GM12872 (cell line): ENCODE measurements around the gene AMER2.

Source experiments
- CTCF ChIP-seq: IDR thresholded peaks from 3 replicates; pipeline ENCODE4 v1.5.1; 2011; ENCODE audit warnings: low read depth, mild to moderate bottlenecking, low read length, moderate library complexity; ENCODE audit not compliant: insufficient read depth

Gene AMER2

DNA sequence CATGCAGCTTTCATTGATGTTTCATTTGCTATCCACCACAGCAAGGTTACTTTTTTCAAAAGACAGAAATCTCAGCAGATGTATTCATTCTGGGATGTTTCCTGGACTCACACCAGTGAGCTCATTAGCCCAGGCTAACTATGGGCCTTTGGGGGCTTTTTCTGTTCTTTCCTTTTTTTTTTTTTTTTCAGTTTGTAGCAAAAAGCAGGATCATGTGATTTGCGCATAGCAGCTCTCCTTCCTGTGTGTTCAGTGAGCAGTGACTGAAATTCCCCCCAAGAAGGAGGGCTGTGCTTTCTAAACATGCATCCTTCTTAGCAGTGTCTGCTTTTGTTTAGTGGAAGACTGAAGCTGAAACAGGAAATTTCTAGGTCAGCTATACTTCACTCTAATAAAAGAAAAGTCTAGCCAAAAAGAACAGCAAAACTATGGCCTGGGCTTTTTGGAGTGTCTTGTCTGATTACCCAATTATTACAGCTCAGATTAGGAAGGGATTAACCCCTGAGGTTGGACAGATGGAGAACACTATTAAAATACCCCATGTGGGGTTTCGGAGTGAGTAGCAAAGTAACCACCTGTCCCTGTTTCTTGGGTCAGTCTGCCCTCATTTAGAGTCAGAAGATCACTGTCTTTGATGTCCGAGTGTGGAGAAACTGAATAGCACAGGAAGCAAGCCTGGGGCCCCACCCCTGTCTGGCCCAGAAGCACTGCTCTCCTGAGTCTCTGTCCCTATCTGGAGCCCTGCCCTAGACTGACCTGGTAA lies 8.9 kb upstream of the AMER2 start:
- no peak for TF ChIP-seq CTCF

DNA sequence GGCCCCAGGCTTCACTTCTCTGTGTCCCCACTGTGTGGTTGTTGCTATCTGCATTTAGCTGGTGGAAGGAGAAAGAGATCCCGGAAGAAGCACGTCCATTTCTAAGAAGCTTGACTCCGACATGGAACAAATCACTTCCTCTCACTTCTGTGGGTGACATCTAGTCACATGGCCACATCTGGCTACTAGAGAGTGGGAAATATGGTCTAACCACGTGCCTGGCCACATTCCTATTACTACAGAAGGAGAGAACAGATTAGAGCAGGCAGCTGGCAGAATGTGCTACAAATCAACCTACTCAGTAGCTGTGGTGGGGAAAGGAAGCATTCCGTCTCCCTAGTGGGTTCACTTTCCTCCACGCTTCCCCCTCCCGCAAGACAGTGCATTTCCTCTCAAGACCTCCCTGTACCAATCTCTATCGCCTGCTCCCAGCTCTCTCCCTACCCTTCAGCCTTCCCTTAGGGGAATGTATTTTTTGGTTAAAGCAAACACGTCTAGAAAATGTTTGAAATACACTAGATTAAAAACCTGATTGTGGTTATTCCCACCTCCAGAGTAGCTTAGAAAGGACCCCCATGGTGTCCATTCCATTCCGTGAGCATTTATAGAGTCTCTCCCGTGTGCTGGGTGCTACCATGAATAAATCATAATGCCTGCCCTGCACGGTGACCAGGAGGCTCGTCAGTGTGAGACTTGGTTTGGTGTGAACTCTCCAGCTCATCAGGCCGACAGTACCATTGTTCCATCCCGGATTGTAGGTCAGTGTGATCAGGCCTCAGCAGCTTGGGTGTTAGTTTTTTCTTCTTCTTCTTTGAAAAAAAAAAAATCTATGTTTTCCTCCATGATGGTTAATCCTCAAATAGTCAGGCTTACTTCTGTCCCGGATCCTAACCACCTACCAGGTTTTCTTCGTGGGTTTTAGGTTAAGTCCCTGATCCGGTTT lies 8.0 kb upstream of the AMER2 start:
- TF ChIP-seq CTCF = no peak

DNA sequence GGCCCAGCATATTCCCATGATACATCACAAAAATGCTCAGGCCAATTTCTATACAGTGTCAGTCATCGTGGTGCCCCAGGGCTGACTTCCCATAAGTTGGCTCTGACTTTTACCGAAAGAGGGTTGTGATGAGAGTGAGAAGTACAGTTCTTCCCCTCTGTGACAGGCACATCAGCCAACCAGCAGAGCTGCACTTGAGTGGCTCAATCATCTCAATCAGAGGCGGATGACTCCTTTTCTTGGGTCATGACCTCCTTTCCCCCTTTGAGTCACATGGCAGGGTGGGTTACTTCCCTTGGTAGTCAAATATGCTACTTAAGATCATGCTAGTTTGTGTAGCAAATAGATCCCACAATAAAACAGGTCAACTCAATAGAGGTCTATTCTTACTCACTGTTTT lies 6.9 kb upstream of the AMER2 start:
- no peak for TF ChIP-seq CTCF

- TF ChIP-seq CTCF = no peak
These were observed 6.0 kb upstream of the AMER2 start for GRCh38 chr13:25178070-25178469.

GRCh38 chr13:25177636-25178035 lies 5.5 kb upstream of the AMER2 start:
- TF ChIP-seq CTCF = no peak

DNA sequence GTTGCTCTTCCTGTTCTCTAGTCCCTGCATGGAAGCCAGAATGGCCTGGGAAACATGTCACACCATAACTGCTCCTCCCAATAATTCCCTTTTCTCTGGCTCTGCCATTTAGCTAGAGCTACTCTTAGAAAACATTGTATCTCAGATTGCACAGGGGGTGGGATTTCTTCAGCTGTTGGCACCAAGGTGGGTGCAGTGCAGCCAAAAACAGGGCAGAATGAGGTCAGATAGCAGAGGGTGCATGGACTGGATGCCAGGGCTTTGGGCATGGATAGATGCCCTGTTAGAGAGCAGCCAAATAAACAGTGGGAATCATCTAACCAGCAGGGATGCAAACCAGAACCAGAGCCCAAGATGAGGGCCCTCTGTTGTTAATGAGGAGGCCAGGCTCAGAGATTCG lies 4.9 kb upstream of the AMER2 start:
- no peak for TF ChIP-seq CTCF

DNA sequence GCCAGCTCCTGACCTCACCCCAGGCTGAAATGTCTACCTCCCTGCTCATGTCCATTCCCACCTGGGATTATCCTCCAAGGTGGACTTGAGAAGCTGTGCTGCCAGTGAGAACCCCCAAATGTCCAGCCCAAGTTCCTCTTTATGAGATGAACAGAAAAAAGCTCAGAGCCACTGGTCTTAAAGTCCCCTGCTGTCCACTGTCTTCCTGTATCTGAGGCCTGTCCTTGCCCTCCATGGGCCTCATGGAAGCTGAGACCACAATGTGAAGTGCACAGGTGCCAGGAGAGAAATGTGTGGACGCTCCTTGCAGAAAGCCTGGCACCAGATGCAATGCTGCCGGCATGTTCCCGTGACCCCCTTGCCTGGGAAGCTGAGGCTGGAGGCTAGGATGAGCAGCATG lies 3.3 kb upstream of the AMER2 start:
- no peak for TF ChIP-seq CTCF
